Forelimb muscle (tissue), 1 donor: ENCODE measurements around the gene C19orf81. TPM values are rescaled to one million over a fixed set of nuclear protein-coding genes. Genes with fewer than 3 reads are reported as not detected.

Experiments used
- polyA plus RNA-seq: library from polyadenylated mRNA; unstranded; fragments of 120-200 nt; gene quantifications from one replicate; pipeline ENCODE4 v1.2.1, GENCODE V29; 2013; ENCODE audit not compliant: insufficient read length

C19orf81 gene
- polyA plus RNA-seq, 1 donor: 3.8 TPM

Other genes starting within 250 kb of the C19orf81 start
- 0.71 TPM for gene SPIB, start 230.5 kb upstream of the C19orf81 start, polyA plus RNA-seq
- gene MYBPC2, start 216.6 kb upstream of the C19orf81 start, polyA plus RNA-seq: 67.9 TPM
- 117 TPM for gene EMC10, start 172.9 kb upstream of the C19orf81 start, polyA plus RNA-seq
- gene GARIN5A, start 172.6 kb upstream of the C19orf81 start, polyA plus RNA-seq: 5.7 TPM
- gene JOSD2, start 138.3 kb upstream of the C19orf81 start, polyA plus RNA-seq: 24.6 TPM
- 1.4 TPM for gene ASPDH, start 135.5 kb upstream of the C19orf81 start, polyA plus RNA-seq
- gene LRRC4B, start 81.0 kb upstream of the C19orf81 start, polyA plus RNA-seq: 8.5 TPM
- 0.42 TPM for gene SYT3, start 9.6 kb upstream of the C19orf81 start, polyA plus RNA-seq
- gene SHANK1, start 70.4 kb downstream of the C19orf81 start, polyA plus RNA-seq: 44.4 TPM
- 24.4 TPM for gene CLEC11A, start 73.9 kb downstream of the C19orf81 start, polyA plus RNA-seq
- not detected for gene GPR32, start 121.0 kb downstream of the C19orf81 start, polyA plus RNA-seq
- not detected for gene ACP4, start 141.0 kb downstream of the C19orf81 start, polyA plus RNA-seq
- gene KLK1, start 174.3 kb downstream of the C19orf81 start, polyA plus RNA-seq: 0.56 TPM
- gene KLK15, start 184.1 kb downstream of the C19orf81 start, polyA plus RNA-seq: not detected
- gene KLK3, start 205.5 kb downstream of the C19orf81 start, polyA plus RNA-seq: not detected
- 0.40 TPM for gene KLK2, start 224.0 kb downstream of the C19orf81 start, polyA plus RNA-seq